GM13976 (cell line): ENCODE data around the gene SPECC1.
"Not testable (repeated sequence)": the region's sequence is repeated elsewhere in the genome, so short reads cannot be mapped to it uniquely, and the experiment has no call there.

Experiments used
- DNase-seq: peaks from one replicate; pipeline ENCODE4 v3.0.0; 2012; ENCODE audit warnings: low spot score
- CTCF ChIP-seq: IDR thresholded peaks from 2 replicates; pipeline ENCODE4 v1.5.1; 2012; ENCODE audit warnings: borderline replicate concordance, mild to moderate bottlenecking; ENCODE audit not compliant: insufficient read depth; ENCODE audit errors: extremely low read depth, missing control alignments, control extremely low read depth
- in situ Hi-C: fragments of 300-500 bp; cut with MboI; formaldehyde crosslinking; loops from one replicate; pipeline ENCODE4 v1.12.0; 2022; ENCODE audit warnings: low sequenced_read_pairs, mixed read lengths, inconsistent platforms; ENCODE audit not compliant: unreplicated experiment

Gene SPECC1

GRCh38 chr17:20232611-20233010 lies 223.5 kb downstream of the SPECC1 start:
- in situ Hi-C loops, result no loop called here
- no peak for DNase-seq

GRCh38 chr17:20234276-20234675 lies 225.1 kb downstream of the SPECC1 start:
- no peak for TF ChIP-seq CTCF
- in situ Hi-C loops, result no loop called here
- no peak for DNase-seq

More at GRCh38 chr17:20232611-20233010, 223.5 kb downstream of the SPECC1 start:
- TF ChIP-seq CTCF, result no peak

DNA sequence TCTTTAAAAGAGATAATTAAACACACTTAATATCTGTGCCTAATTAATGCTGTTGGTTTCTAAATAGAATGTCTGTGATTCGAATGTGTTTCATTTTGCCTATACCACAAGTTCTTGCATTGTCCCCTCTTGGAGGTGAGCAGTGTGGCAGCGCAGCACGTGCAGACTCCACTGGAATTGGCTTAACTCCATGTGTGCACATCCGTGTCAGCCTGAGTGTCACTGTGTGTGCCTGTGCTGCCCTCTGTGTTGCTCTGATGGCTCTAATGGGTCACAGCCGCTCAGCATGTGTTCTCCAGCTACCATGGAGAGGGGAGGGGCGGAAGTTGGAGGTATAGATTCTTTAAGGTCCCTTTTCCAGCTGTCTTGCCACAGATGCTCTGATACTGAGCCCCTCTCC lies 226.6 kb downstream of the SPECC1 start:
- TF ChIP-seq CTCF, result no peak
- no peak for DNase-seq
- in situ Hi-C loops, result no loop called here

- TF ChIP-seq CTCF, result no peak
- in situ Hi-C loops, result no loop called here
- DNase-seq, result no peak
Observed at GRCh38 chr17:20236578-20237227, 227.5 kb downstream of the SPECC1 start.

DNA sequence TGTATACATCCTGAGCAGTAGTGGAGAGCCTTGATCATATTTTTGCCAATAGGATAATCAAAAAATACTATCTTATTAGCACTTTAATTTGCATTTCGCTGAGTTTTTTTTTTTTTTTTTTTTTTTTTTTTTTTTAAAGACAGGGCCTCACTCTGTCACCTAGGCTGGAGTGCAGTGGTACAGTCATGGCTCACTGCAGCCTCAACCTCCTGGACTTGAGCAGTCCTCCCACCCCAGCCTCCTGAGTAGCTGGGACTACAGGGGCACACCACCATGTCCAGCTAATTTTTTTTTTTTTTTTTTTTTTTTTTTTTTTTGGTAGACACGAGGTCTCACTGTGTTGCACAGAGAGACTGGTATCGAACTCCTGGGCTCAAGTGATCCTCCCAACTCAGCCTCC lies 230.6 kb downstream of the SPECC1 start:
- in situ Hi-C loops, DNase-seq: not testable (repeated sequence)

DNA sequence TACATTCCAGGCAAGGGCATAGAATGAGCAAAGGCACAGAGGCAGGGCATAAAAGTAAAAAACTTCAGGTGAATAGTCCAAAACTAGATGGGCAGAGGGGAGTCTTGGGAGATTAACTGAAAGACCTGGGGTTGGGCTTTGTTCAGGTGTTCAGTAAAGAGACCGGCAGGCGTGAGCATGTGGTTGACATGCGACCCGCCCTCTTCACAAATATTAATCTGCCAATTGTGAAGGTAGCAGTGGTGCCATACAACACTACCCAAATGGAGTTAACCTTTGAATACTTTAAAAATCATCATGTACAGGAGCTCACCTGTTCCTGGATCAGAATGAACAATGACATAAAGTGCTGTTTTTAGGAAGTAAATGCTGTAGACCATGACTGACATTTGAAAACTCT lies 232.7 kb downstream of the SPECC1 start:
- in situ Hi-C loops, result no loop called here
- TF ChIP-seq CTCF, result no peak
- DNase-seq, result no peak

- no peak for DNase-seq
- TF ChIP-seq CTCF, result no peak
Observed at GRCh38 chr17:20242271-20242670, 233.1 kb downstream of the SPECC1 start.

More at GRCh38 chr17:20242271-20242670, 233.1 kb downstream of the SPECC1 start:
- in situ Hi-C loops, result no loop called here
